K562 (cell line): ENCODE results near the gene LMBR1. TPM values are rescaled to one million over a fixed set of nuclear protein-coding genes. Genes with fewer than 3 reads are reported as not detected.
"Not testable (repeated sequence)": the region's sequence is repeated elsewhere in the genome, so short reads cannot be mapped to it uniquely, and the experiment has no call there.

Experiments
- ATAC-seq: fragments of 200-7000 bp; cut with Tn5 transposase; 3 replicates; pipeline ENCODE4 v1.9.1; 2020; ENCODE audit warnings: moderate library complexity
- BruUV-seq: library from RNA; stranded (reverse); fragments of 400-500 nt; replicated peaks from 2 replicates; lab custom pipeline; 2021; lab: Mats Ljungman, UMichigan
- CTCF ChIA-PET: fragments of 300-600 bp; formaldehyde crosslinking; extraction: SDS; loops from one replicate; lab custom pipeline; 2021; ENCODE audit warnings: low intra/inter-chr PET ratio; lab: Yijun Ruan, JAX
- POLR2A ChIA-PET: fragments of 300-600, 350-650 bp; sonication (Branson Sonifier 250); formaldehyde crosslinking; extraction: SDS; loops from one replicate; lab custom pipeline; 2021; ENCODE audit warnings: antibody characterized with exemption, inconsistent platforms; lab: Yijun Ruan, JAX
- DNase-seq, 4 experiments: peaks; one replicate each; pipeline versions ENCODE4 v3.0.0 to v3.0.0-alpha.2; 2011 to 2018; ENCODE audit warnings: low spot score in 3 of 4, mixed read lengths in 3 of 4; ENCODE audit errors: extremely low read depth in 1 of 4
- FAIRE-seq: peaks from 2 replicates; lab custom pipeline; 2011; peaks lifted over from hg19 to GRCh38; lab: Jason Lieb, UNC
- H2AFZ ChIP-seq: 2 replicates; pipeline ENCODE4 v1.6.0; 2011; ENCODE audit warnings: low read depth, low read length, control low read depth, inconsistent platforms
- H3K27ac ChIP-seq: fragments of 200-600 bp; 3 replicates; pipeline ENCODE4 v1.8.0; 2011; ENCODE audit warnings: low read depth, mild to moderate bottlenecking, control low read depth, inconsistent platforms, low read length, moderate library complexity, mixed read lengths; ENCODE audit errors: extremely low read depth
- H3K27me3 ChIP-seq, 2 experiments: fragments of 300-600 bp in 1 of 2; 2 replicates in 1 of 2; 3 replicates in 1 of 2; pipeline versions ENCODE4 v1.6.0 to v1.8.0; 2011; ENCODE audit warnings: inconsistent platforms in 2 of 2, low read length in 2 of 2, mild to moderate bottlenecking in 1 of 2, mixed read lengths in 1 of 2, moderate library complexity in 1 of 2; ENCODE audit not compliant: control insufficient read depth in 2 of 2, insufficient read depth in 2 of 2
- H3K36me3 ChIP-seq: fragments of 300-600 bp; 3 replicates; pipeline ENCODE4 v1.8.0; 2011; ENCODE audit warnings: mild to moderate bottlenecking, low read length, inconsistent platforms; ENCODE audit not compliant: control insufficient read depth, insufficient read depth
- H3K4me1 ChIP-seq, 2 experiments: fragments of 200-600 bp in 1 of 2; replicated peaks in 1 of 2; 2 replicates in 1 of 2; 3 replicates in 1 of 2; pipeline versions ENCODE4 v1.5.1 to v1.8.0; 2011; ENCODE audit warnings: inconsistent platforms in 2 of 2, low read length in 2 of 2, mild to moderate bottlenecking in 1 of 2, mixed read lengths in 1 of 2, moderate library complexity in 1 of 2; ENCODE audit not compliant: control insufficient read depth in 2 of 2, insufficient read depth in 2 of 2
- H3K4me2 ChIP-seq: 2 replicates; pipeline ENCODE4 v1.6.1; 2011; ENCODE audit warnings: low read length, control low read depth, inconsistent platforms, mixed read lengths; ENCODE audit not compliant: insufficient read depth
- H3K4me3 ChIP-seq: fragments of 200-600 bp; sonication (generic), shearing (Covaris generic); 2 replicates; pipeline ENCODE4 v1.5.1; 2016; ENCODE audit warnings: control low read depth, inconsistent platforms
- H3K79me2 ChIP-seq: fragments of 200-600 bp; 3 replicates; pipeline ENCODE4 v1.8.0; 2011; ENCODE audit warnings: low read length, inconsistent platforms; ENCODE audit not compliant: control insufficient read depth, insufficient read depth
- H3K9ac ChIP-seq, 2 experiments: 2 replicates each; pipeline versions ENCODE4 v1.6.0 to v1.6.1; 2011; ENCODE audit warnings: low read depth in 2 of 2, low read length in 2 of 2, control low read depth in 1 of 2, inconsistent platforms in 1 of 2, mild to moderate bottlenecking in 1 of 2, mixed read lengths in 1 of 2; ENCODE audit not compliant: insufficient read depth in 1 of 2
- H3K9me1 ChIP-seq: one replicate; pipeline ENCODE4 v1.6.0; 2011; ENCODE audit warnings: inconsistent platforms, mild to moderate bottlenecking, low read length, moderate library complexity; ENCODE audit not compliant: control insufficient read depth, insufficient read depth
- H3K9me3 ChIP-seq: replicated peaks from 2 replicates; pipeline ENCODE4 v1.5.1; 2011; ENCODE audit warnings: low read depth, low read length, inconsistent platforms; ENCODE audit not compliant: control insufficient read depth, insufficient read depth
- H4K20me1 ChIP-seq: replicated peaks from 2 replicates; pipeline ENCODE4 v1.6.1; 2011; ENCODE audit warnings: low read length, inconsistent platforms, mixed read lengths; ENCODE audit not compliant: control insufficient read depth, insufficient read depth
- C11orf30 ChIP-seq: fragments of 450-650 bp; IDR thresholded peaks from 2 replicates; pipeline ENCODE4 v1.6.1; 2016; ENCODE audit warnings: low read depth, mild to moderate bottlenecking
- CLOCK ChIP-seq: fragments of 250-450 bp; sonication (Bioruptor Pico); IDR thresholded peaks from 2 replicates; pipeline ENCODE4 v1.4.0; 2020; ENCODE audit warnings: mild to moderate bottlenecking, moderate library complexity, borderline replicate concordance
- EGR1 ChIP-seq: fragments of 450-650 bp; conservative IDR thresholded peaks from 2 replicates; pipeline ENCODE4 v1.6.1; 2017; ENCODE audit warnings: mild to moderate bottlenecking
- HNRNPK ChIP-seq: fragments of 200-400 bp; formaldehyde crosslinking; IDR thresholded peaks from one replicate; pipeline ENCODE4 v1.6.1; 2018; ENCODE audit warnings: mild to moderate bottlenecking, low read depth, low read length; ENCODE audit not compliant: poor library complexity, severe bottlenecking
- MAFF ChIP-seq: IDR thresholded peaks from 2 replicates; pipeline ENCODE4 v1.6.1; 2012; ENCODE audit warnings: low read length, improper control_type of control experiment
- MAFG ChIP-seq: fragments of 450-650 bp; conservative IDR thresholded peaks from 2 replicates; pipeline ENCODE4 v1.6.1; 2016; ENCODE audit warnings: missing genetic modification characterization, missing compliant biosample characterization
- MAFK ChIP-seq: IDR thresholded peaks from 2 replicates; pipeline ENCODE4 v1.6.1; 2011; ENCODE audit warnings: low read length, improper control_type of control experiment
- MAX ChIP-seq: sonication (generic); formaldehyde crosslinking; IDR thresholded peaks from 2 replicates; pipeline ENCODE4 v1.9.0; 2022; ENCODE audit warnings: mild to moderate bottlenecking, missing genetic modification reagents
- NFYB ChIP-seq: IDR thresholded peaks from 2 replicates; pipeline ENCODE4 v1.6.1; 2011; ENCODE audit warnings: mild to moderate bottlenecking, moderate library complexity; ENCODE audit not compliant: insufficient read length; ENCODE audit errors: extremely low read depth
- POLR3A ChIP-seq: IDR thresholded peaks from 2 replicates; pipeline ENCODE4 v1.6.1; 2011; ENCODE audit warnings: borderline replicate concordance, mild to moderate bottlenecking, moderate library complexity; ENCODE audit not compliant: insufficient read length, insufficient read depth; ENCODE audit errors: extremely low read depth
- RBM25 ChIP-seq: fragments of 200-400 bp; formaldehyde crosslinking; IDR thresholded peaks from 2 replicates; pipeline ENCODE4 v1.6.1; 2018; ENCODE audit warnings: low read length, low read depth, moderate library complexity; ENCODE audit not compliant: severe bottlenecking
- ZNF316 ChIP-seq: fragments of 450-650 bp; IDR thresholded peaks from 2 replicates; pipeline ENCODE4 v1.6.1; 2016
- WGBS: fragments of 100-300 bp; shearing (Covaris generic); methylation state at CpG from one replicate; pipeline ENCODE4 v1.1.6; 2016; ENCODE audit warnings: low coverage, mixed read lengths; ENCODE audit not compliant: insufficient coverage; ENCODE audit errors: missing lambda C conversion rate; 5-methylcytosine and 5-hydroxymethylcytosine counted together
- in situ Hi-C: fragments of 300-500 bp; cut with MboI; formaldehyde crosslinking; loops from 4 replicates; pipeline ENCODE4 v1.15.0; 2018; ENCODE audit warnings: inconsistent platforms, mixed read lengths
- intact Hi-C: fragments of 100-400 bp; cut with micrococcal nuclease; formaldehyde crosslinking; loops from 2 replicates; pipeline ENCODE4 v1.14.2; 2022
- polyA plus RNA-seq, 8 experiments: library from polyadenylated mRNA; depleted of rRNA in 4 of 8; stranded (reverse) in 5 of 8; unstranded in 3 of 8; fragments of >200 nt; fragmentation: Nextera tagmentation in 2 of 8; fragmentation: Illumina TruSeq in 1 of 8; extraction: Ambion mirVana in 2 of 8; extraction: Trizol in 1 of 8; gene quantifications; 2 replicates each; pipeline versions ENCODE4 v1.2.1 to v1.2.3, GENCODE V29; 2011 to 2014; ENCODE audit warnings: inconsistent platforms in 1 of 8, missing spikeins in 1 of 8
- total RNA-seq, 7 experiments: library from RNA; depleted of rRNA in 6 of 7; stranded (reverse); fragments of >200 nt in 6 of 7; fragmentation: Illumina TruSeq in 2 of 7; extraction: Trizol in 2 of 7; gene quantifications; 2 replicates each; pipeline versions ENCODE4 v1.2.1 to v1.2.3, GENCODE V29; 2011 to 2021; ENCODE audit warnings: low replicate concordance in 1 of 7

Gene LMBR1
- total and polyA plus RNA-seq, 9 of the 15 experiments (the other 6 are each of a cell fraction or from before 2014, with no cell fraction given) = 7.7 to 90.0 (median 59.9) TPM

- TF ChIP-seq CLOCK (CRISPR knock-in tag) = no peak
- no peak for TF ChIP-seq EGR1
- TF ChIP-seq POLR3A = no peak
- TF ChIP-seq NFYB = no peak
- no peak for TF ChIP-seq HNRNPK
- peak; percentile 45 for TF ChIP-seq RBM25
These were observed 17.2 kb downstream of the LMBR1 start (continued) for GRCh38 chr7:156875766-156876165.

- BruUV-seq, ATAC-seq, DNase-seq, FAIRE-seq, H3K4me3 ChIP-seq, H3K9me1 ChIP-seq, H3K4me1 ChIP-seq, H2AFZ ChIP-seq, H4K20me1 ChIP-seq, H3K9me3 ChIP-seq, H3K27ac ChIP-seq, H3K4me2 ChIP-seq, intact Hi-C loops, in situ Hi-C loops, H3K9ac ChIP-seq, H3K36me3 ChIP-seq, H3K27me3 ChIP-seq: not testable (repeated sequence)
- ChIA-PET CTCF (interaction anchor here (0.7 kb wide), 1 partner anchor 19 kb away, joined by 3 read pairs; no protein-coding TSS in a partner anchor), POLR2A (interaction anchor here (0.6 to 1.2 kb wide), 4 partner anchors 18 to 1004 kb away, joined by 3 to 4 read pairs (median 3); no protein-coding TSS in a partner anchor)
- 87% methylated on average over 8 of the region's 8 CpGs for WGBS
- peaks cover 82% of the 10 kb centered on the region for H3K79me2 ChIP-seq
- peak; percentile 60 for TF ChIP-seq MAFK
- peak; percentile 81 for TF ChIP-seq C11orf30
- TF ChIP-seq MAX (CRISPR knock-in tag) = 0 out of 2 replicates have a peak, but pooled peaks have one; percentile 15
- TF ChIP-seq ZNF316 = peak; percentile 90
- TF ChIP-seq MAFF = peak; percentile 56
- TF ChIP-seq MAFG (tag) = peak; percentile 72
- TF ChIP-seq, all 486 proteins: peak for 6; not testable (repeated sequence) for 480
These were observed 24.6 kb downstream of the LMBR1 start for GRCh38 chr7:156868363-156868762.
